Umbilical cord (tissue), 2 donors: ENCODE results near the gene DNAH10. TPM values are rescaled to one million over a fixed set of nuclear protein-coding genes. Genes with fewer than 3 reads are reported as not detected.
A peak's percentile ranks its signal among the peaks of the same experiment; 100 is the strongest.

Experiments
- DNase-seq: peaks from one replicate; pipeline ENCODE4 v3.0.0-alpha.2; 2015; ENCODE audit warnings: low spot score
- total RNA-seq: library from RNA; depleted of rRNA; stranded (reverse); fragments of >200 nt; gene quantifications from one replicate; pipeline ENCODE4 v1.2.3, GENCODE V29; 2014; ENCODE audit warnings: low replicate concordance; ENCODE audit not compliant: insufficient read depth

DNAH10 gene
- total RNA-seq, 1 donor from 2014 or later, result 0.72 TPM

- DNase-seq, result no peak
Measured at GRCh38 chr12:123931686-123932321, 169.7 kb downstream of the DNAH10 start.

DNA sequence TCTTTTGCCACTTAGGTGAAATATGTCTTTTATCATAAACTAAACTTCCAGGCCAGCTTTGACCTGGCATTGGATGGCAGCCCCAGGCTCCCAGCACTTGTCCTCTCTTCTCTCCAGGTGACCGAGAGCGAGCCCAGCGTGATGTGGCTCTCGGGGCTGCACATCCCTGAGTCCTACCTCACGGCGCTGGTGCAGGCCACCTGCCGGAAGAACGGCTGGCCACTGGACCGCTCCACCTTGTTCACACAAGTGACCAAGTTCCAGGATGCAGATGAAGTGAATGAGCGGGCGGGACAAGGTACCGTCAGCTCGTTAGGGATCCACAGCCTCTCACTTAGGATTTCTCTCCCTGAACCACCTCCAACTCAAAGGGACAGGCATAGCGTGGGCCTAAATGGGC is 171.1 kb downstream of the DNAH10 start:
- no peak for DNase-seq

- DNase-seq, result no peak
Measured at GRCh38 chr12:123934016-123934620, 172.0 kb downstream of the DNAH10 start.

- DNase-seq, result no peak
Measured at GRCh38 chr12:123934829-123935228, 172.7 kb downstream of the DNAH10 start.

DNA sequence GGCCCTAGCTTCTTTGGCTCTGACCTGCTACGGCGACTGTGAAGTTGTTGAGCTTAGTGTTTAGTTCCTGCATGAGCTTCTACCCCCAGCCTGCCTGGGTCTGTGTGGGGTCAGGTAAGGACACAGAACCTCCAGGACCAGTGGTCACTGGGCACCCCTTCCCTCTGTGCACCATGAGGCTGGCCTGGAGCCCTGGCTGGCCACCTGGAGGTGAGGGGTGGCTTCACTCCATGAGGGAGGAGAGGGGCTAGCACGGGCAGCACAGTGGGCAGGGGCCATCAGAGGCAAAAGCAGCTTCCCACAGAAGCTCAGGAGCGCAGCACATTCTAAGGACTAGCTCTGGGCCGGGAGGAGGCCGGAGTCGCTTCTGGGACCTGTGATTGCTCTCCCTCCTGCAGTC is 173.9 kb downstream of the DNAH10 start:
- no peak for DNase-seq

GRCh38 chr12:123936471-123936870 is 174.4 kb downstream of the DNAH10 start:
- DNase-seq, result no peak

DNA sequence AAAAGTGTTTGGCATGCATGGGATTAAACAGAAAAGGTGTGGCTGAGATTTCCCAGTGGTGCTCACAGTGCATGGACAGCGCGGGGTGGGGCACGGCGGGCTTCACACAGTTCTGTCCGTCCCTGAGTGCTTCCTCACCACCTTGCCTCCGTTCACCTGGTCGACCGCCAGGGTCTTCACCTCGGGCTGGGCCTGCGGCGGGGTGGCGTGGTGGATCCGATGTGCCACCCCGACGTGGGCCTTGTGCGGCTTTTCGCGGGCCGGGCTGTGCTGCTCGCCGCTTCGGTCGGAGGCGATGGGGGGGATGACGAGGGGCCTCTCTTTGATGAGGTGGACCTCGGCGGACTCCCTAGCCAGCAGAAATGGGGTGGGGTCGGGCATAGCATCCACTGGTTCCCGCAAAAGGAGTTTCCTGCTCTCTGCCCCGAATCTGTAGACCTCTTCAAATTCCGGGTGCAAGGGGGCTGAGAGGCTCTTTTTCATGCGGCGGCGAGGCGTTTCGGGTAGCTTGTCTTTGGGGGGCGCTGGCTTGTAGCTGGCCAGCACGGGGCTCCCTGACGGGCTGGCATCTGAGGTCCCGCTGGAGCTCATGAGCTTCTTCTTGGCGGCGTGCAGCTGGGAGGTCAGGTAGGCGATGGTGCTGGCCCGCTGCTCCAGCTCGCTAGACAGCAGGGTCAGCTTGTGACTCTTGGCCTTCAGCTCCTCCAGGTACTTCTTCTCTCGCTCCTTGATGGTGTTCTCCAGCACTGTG is 175.0 kb downstream of the DNAH10 start:
- DNase-seq, result no peak

DNA sequence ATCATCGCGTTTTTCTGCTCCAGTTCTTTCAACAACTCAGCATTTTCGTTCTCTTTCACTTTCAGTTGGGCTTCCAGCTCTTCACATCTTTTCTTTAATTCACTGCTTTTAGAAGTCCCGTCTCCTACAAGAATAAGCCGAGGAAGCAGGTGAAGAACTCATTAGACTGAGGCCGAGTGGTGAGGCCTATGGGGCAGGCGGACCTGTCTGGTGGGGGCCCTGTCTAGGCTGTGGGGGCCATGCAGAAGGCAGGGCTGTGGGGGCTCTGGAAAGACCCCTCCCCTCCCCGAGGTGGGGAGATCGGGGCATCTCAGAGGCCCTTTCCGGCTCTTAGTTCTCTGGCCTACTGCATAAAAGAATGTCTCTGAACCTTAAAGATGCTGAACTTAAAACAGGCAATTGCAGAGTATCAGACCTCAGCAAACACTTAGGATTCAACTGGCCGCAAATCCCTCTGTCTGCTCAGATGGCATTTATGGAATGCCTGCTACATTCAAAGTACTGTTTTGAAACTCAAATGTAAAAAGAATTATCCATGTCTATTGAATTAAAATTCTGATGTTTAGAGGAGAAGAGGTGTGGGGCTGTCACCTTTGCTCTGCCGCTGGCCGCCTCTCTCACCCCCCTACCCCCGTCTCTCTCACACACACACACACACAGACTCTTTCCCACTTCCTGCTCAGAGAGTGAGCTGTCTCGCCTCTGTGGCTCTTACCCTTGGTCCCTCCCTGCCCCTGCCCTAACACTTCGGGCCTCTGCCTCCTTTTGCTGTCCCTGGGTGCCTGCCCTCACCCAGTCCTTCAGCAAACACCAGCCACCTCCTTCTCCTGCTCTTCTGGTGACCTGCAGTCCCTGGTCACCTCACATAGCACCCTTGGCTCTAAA is 175.8 kb downstream of the DNAH10 start:
- DNase-seq, result peak; percentile 59

- DNase-seq, result peak; percentile 47
Measured at GRCh38 chr12:123938679-123939480, 176.8 kb downstream of the DNAH10 start.

DNA sequence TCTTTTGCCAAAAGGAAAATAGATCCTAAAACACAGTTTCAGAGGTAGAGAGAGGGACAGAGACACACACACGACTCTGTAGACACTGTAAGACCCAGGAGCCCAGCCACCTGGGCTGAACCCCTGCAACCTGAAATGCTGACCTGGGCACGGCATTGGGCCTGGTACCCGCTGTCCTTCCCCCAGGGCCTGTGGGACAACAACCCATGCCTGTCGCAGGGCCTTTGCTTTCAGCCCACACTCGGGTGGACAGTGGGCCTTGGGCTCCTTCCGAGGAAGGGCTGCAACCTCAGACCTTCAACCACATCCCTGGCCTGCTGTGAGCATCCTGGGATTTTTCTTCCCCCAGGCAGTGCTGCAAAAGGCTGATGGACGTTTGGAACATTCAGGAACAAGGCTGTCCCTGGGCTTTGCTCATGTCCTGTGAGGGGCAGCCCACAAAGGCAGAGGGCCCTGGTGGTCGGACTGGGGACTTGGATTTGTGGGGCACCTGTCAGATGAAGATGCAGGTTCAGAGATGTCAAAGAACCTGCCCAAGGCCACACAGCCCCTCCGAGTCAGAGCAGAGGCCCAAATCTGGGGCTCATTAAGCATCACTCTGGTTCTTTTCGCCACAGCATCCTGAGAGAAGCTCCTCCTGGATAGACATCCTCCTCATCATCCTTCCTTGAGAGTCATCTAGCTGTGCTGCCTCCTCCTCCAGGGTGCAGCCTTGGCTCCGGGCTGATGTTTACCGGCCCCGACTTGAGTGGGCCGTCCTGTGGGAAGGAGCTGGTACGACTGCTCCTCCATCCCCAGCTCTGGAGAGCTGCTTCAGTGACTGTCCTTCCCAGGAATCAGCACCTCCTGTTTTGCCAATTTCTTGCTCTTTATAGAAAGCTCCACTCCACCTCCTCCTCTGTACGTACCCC is 177.9 kb downstream of the DNAH10 start:
- no peak for DNase-seq

GRCh38 chr12:123940627-123940966 is 178.5 kb downstream of the DNAH10 start:
- DNase-seq, result no peak

- DNase-seq, result no peak
Measured at GRCh38 chr12:123941000-123941399, 178.9 kb downstream of the DNAH10 start.

GRCh38 chr12:123941624-123942237 is 179.6 kb downstream of the DNAH10 start:
- no peak for DNase-seq

- DNase-seq, result no peak
Measured at GRCh38 chr12:123942238-123942653, 180.1 kb downstream of the DNAH10 start.

DNA sequence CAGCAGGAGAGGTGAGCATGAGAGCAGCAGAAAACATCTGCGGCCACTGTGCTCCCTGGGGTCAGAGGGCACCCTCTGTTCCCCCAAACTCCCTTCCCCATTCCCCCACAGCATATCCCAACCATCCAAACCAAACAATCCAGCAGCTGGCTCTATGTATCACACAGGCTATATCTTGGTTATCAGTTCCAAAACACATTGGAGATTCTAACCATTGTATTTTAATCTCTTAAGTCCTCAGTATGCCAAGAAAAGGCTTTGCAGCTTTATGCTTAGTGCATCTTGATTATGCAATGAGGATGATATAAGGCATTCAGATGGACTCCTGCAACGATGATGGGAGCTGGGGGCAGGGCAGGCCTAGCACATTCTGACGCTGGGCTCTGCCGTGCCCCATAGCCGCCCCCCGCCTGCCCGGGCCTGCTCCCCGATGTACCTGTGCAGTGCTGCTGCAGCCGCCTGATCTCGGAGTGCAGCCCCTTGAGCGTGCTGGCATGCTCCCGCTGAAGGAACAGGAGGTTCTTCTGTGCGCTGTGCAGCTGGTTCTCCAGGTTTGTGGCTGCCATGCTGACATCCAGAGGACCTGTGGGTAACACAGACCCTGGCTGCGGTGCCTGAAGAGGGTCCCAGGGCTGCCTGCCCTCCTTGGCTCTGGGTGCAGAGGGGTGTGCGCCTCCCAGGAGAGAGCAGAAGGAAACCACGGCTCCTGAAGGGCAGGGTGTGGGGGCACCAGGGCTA is 181.0 kb downstream of the DNAH10 start:
- DNase-seq, result no peak

DNA sequence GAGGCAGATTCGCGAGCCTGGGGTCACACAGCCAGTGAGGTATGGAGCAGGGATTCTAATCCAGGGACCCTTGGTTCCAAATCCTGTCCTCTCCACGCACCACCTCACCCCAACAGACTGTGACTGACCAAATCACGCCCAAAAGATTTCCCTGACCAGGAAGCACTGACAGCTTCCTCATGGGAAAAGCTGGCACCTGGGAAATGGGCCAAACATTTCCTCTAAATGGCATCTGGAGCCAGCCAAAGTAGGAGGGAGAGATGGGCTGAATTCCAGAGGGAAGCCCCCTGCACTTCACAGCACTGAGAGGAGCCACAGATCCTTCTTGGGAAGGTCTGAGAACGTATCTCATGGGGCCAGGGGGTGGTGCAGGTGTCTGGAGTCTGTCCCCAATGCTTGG is 181.7 kb downstream of the DNAH10 start:
- no peak for DNase-seq

- no peak for DNase-seq
Measured at GRCh38 chr12:123944696-123945095, 182.6 kb downstream of the DNAH10 start.

DNA sequence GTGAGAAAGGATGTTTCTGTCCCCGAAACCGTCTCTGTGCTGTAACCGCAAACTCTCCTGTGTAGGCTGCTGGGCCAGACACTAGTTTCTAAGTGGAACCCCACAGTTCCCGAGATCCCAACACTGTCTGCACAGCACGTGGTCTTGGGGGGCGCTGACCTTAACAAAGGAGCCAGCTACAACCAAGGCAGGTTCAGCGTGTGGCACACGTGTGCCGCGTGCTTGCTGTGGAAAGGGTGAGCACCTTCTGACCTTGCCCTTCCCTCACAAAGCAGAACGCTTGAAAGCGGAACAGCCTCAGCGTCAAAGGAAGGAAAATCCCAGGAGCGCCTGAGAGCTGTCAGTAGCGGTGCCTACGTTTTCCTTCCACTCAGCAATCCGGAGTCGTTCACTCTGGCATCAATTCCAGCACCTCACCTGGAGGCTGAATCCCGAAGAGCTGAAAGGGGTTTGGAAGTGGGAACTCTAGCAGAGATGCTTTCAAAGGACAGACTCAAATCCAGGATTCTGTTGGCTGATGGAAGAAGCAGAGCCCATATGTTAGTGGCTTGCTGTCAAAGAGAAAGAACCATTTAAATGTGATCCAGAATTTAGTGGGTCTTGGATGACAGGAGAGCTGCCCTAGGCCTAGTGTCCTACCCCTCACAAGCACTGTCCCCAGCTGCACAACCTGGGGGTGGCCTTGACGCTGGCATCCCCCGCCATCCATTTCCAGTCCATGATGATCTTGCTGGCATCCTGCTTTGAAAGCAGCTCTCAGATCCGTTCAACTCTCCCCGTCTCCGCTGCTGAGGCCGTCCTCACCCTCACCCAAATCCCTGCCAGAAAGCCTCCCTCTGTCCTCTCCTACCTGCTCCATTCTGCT is 183.4 kb downstream of the DNAH10 start:
- no peak for DNase-seq
